HG02973 (cell line): ENCODE results near the gene OR5V1.
"Not testable (repeated sequence)": the region's sequence is repeated elsewhere in the genome, so short reads cannot be mapped to it uniquely, and the experiment has no call there.

ENCODE experiments used
- ATAC-seq: cut with Tn5 transposase; IDR thresholded peaks from one replicate; pipeline ENCODE4 v1.9.1; 2021; ENCODE audit warnings: moderate library complexity; ENCODE audit not compliant: unreplicated experiment

OR5V1 gene

DNA sequence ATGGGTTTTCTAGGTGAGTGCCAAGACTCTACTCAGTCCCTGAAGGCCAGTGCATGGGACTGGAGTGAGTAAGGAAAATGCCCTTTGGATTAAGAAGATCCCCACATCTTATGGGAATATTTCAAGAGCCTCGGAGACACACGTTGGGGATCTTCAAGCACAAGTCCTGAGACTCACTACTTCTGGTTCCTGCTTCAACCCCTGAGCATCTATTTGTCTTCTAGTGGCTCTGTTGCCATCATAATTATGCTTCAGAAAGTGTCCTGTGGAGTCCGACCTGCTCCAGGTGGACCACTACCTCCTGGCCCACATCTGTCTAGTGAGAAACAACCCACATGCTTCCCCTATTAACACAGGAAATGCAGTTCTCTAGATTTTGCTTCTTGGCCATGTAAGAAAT, at the start of gene OR5V1:
TSS of gene OR5V1 (minus strand) at position 101 of the 400 bp plus-strand sequence. CDS start 12,670 bp downstream, outside the sequence.
- ATAC-seq, result no peak

DNA sequence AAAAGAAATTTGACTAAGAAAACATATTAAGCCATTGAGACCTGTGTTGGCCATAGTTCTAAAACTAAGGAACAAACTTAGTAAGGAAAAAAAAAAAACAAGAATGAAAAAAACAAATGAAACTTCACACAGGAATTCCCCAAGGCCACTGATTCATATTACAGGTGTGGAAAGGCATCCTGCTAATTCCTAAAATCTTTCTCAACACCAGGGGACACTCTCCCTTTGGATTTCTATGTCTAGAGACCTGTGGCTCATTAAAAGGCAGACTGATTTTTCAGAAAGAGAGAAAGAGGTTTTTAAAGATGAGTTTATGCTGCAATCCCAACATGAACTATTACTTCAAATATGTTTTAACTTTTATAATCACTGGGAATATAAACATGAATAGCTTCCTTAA, 45.9 kb upstream of the OR5V1 start, which contains the start of gene OR12D1:
TSS of gene OR12D1 (plus strand) at position 341 of the 400 bp plus-strand sequence.
- no peak for ATAC-seq

DNA sequence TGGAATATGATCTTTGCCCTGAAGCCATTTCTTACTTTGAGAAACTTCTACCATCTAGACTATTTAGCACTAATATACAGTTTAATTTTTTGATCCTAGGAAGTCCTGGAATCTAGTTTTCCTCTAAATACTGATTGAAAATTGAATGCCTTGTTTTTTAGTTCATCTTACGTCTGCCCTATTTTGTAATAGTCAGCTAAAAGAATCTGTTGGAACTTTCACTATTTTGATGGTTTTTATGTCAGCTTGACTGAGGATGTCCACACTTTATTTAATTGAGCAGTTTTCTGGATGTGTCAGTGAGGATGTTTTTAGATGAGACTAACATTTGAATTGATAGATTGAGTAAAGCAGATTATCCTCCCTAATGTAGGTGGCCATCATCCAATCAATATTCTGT, 35.1 kb upstream of the OR5V1 start:
- no peak for ATAC-seq

DNA sequence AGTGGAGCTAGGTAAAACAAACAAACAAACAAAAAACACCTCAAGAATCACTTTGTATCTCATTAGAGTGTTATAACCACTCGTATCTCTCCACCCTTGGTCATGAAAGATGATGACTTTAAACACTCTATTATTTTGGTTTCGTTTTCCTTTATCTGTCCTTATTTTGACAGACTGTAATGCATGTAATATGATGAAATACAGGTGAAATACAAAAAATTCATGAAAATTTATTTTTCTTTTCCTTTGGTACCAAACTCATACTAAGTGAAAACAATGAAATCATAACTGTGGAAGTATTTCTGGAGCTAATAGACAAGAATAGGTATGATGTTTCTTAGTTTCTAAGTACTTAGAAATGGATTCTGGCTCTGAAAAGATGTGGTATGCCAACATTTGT, 30.9 kb upstream of the OR5V1 start:
- ATAC-seq, result no peak

DNA sequence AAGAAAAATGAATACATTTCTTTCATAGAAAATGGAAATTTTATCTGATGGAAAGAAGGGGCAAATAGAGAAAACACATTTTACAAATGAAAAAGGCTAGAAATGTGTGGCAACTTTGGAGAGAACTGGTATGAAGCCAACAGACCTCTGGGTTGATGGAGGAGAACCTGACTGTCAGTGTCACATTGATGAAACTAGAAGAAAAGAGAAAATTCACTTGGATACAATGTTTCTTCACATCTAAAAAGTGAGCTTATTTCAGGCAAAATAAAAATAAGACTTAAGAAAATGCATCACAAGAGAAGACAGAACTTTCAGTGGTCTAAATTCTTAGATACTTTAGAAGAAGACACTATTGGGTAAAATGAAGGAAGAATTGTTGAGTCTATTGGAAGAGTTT, 26.7 kb upstream of the OR5V1 start, which contains the start of gene OR12D2:
TSS of gene OR12D2 (plus strand) at position 301 of the 400 bp plus-strand sequence. CDS start 1,069 bp downstream, outside the sequence.
- no peak for ATAC-seq

DNA sequence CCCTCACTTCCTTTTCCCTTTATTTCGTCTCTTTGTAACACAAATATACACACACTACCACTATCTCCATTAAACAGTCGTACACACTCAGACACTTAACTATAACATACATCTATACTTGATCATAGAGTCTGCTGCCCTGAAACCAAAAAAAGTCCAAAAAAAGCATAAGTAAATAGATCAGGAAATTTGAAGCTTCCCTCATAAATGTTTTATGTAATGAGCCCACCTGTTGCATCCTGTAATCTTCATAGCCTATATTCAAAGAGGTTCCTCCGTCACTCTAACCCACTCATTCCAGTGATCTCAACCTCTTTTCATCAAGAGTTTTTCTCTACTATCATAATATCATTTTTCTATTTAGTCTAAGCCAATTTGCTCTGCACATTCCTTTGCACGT, 19.9 kb upstream of the OR5V1 start:
- no peak for ATAC-seq

DNA sequence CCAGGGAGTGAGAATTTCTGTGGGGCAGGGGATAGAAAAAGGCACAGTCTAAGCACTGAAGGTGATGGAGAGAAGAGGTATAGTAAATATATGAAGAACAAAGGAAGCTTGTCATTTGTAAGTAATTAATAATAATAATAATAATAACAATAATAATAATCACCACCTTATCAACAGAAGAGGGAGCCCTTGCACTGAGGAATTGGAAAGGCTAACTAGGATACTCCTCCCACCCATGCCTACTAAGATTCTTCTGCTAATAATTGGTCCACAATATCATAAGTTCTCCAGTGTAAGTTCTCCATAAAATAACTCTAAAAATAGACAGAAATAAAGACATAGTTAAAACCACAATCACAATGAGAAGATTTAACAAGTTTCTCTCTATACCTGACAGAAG, 7.3 kb upstream of the OR5V1 start:
- no peak for ATAC-seq

DNA sequence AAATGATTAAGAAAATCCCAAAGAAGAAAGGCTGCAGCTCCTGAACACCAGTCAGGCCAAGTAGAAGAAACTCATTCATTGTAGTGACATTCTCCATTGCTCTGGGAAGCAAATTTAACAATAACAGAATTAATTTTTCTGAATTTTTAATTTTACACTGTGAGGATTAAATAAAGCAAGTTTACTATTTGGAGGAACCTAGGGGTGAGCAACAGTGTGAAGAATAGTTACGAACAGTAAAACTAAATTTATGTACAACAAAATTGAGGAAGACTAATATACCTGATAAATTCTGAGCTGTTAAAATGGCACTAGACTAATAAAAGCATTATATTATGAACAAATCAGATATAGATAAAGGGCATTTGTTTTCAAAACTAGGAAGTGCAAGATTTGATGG, 6.5 kb upstream of the OR5V1 start, which contains the start of gene OR12D3:
TSS of gene OR12D3 (minus strand) at position 101 of the 400 bp plus-strand sequence. CDS start at position 97, 4 bp downstream.
- no peak for ATAC-seq

DNA sequence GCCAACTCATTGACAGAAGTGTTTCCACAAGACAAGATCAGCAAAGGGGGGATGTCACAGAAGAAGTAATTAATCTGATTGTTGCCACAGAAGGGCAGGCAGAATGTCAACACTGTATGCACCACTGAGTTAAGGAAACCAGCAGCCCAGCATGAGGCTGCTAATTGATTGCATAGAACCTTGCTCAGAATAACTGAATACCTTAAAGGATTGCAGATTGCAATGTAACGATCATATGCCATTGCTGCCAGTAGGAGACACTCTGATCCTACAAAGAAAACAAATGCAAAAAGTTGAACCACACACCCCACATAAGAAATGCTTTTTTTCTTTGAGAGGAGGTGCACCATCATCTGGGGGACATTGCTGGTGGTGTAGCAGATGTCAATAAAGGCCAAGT, 13.1 kb downstream of the OR5V1 start:
- no peak for ATAC-seq

DNA sequence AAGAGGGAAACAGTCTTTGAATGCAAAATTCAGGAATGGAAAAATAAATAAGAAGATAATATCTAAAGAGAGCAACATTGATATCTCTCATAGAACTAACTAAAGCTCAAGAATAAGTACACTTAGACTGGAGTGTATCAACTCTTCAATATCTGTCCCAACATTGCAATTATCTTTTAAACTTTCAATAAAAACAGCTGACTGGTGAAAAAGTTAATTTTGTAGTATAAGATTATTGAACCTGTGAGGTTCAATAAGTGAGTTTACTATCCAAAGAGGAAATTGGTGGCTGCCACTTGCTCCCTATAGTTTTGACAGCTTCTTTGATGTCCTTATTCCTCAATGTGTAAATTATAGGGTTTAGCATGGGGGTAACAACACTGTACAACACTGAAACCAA, 13.7 kb downstream of the OR5V1 start:
- ATAC-seq, result no peak

DNA sequence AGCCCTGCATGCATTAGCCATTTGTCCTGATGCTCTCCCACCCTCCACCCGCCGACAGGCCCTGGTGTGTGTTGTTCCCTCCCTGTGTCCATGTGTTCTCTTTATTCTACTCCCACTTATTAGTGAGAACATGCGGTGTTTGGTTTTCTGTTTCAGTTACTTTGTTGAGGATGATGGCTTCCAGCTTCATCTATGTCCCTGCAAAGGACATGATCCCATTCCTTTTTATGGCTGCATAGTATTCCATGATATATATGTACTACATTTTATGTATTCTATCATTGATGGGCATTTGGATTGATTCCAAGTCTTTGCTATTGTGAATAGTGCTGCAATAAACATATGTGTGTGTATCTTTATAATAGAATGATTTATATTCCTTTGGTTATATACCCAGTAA, 19.3 kb downstream of the OR5V1 start:
- ATAC-seq, result not testable (repeated sequence)

DNA sequence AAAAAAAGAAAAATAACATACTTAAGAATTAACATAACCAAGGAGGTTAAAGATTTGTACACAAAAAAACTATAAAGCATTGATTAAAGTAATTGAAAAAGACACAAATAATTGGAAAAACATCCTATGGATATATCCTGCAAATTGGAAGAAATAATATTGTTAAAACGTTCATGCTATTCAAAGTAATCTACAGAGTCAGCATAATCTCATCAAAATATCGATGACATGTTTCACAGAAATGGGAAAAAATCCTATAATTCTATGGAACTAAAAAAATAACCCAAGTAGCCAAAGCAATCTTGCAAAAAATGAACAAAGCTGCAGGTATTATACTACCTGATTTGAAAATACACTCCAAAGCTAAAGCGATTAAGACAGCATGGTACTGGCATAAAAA, 23.3 kb downstream of the OR5V1 start:
- ATAC-seq, result no peak

DNA sequence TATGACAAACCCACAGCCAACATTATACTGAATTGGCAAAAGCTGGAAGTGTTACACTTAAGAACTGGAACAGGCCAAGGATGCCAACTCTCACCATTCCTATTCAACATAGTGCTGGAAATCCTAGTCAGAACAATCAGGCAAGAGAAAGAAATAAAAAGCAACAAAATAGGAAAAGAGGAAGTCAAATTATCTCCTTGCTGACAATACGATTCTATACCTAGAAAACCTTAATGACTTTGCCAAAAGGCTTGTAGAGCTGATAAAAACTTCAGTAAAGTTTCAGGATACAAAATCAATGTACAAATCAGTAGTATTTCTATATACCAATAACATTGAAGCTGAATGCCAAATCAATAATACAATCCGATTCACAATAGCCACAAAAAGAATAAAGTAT, 32.4 kb downstream of the OR5V1 start:
- no peak for ATAC-seq

DNA sequence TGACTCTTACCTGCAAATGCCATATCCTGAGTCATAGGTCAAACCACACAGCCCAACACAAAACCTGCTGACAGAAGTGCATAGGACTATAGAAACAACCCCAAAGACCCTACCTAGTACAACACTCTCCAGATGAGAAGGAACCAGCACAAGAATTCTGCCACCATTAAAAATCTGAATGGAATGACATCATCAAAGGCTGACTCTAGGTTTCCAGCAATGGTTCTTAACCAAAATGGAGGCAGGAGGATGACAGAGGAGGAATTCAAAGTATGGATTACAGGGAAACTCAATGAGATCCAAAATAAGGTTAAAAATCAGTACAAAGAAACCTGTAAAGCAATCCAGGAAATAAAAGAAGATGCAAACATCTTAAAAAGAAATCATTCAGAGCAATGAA, 36.0 kb downstream of the OR5V1 start:
- ATAC-seq, result no peak

DNA sequence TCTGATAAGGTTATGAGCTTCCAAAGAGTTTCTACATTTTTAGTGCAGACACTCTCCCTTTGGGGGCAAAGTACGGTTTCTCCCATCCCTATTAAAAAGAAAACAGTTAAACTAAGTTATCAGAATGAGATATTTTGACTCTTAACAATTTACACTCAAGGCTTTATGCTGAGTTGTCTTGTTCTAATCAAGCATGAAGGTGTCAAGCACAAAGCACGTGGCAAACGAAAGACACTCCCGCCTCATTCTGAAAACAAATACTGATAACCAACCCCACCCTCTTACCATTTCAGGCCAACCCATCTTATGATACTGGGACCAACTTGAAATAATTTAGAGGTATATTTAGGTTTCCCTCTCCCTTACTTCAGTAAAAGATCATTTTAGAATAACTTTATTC, 42.9 kb downstream of the OR5V1 start:
- no peak for ATAC-seq

DNA sequence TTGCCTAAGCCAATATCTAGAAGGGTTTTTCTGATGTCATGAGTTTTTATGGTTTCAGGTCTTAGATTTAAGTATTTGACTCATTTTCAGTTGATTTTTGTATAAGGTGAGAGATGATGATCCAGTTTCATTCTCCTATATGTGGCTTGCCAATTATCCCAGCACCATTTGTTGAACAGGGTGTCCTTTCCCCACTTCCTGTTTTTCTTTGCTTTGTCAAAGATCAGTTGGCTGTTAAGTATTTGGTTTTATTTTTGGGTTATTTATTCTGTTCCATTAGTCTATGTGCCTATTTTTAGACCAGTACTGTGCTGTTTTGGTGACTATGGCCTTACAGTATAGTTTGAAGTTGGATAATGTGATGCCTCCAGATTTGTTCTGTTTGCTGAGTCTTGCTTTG, 45.3 kb downstream of the OR5V1 start:
- ATAC-seq, result not testable (repeated sequence)

DNA sequence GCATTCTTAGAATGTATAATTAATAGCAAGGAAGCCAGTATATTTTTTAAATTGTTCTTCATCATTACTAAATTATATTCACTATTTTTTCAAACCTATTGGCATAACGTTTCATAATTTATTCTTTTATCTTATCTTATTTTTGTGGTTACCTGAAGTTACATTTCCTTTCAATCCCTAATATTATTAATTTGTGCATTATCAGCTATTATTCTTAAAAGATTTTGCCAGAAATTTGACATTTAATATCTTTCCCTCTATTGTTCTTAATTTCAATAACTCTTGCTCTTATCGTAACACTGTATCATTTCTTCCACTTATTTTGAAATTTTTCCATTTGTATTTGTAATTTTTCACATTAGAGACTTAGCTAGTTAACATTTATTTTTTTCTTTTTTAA, 48.7 kb downstream of the OR5V1 start:
- ATAC-seq, result no peak
